ENCODE data around the gene SLC16A3. TPM values are rescaled to one million over a fixed set of nuclear protein-coding genes. Genes with fewer than 3 reads are reported as not detected.

SLC16A3 gene
- total and polyA plus RNA-seq, 2 of the 4 experiments (the other 2 are of a cell fraction): 49.1 to 181 TPM

DNA sequence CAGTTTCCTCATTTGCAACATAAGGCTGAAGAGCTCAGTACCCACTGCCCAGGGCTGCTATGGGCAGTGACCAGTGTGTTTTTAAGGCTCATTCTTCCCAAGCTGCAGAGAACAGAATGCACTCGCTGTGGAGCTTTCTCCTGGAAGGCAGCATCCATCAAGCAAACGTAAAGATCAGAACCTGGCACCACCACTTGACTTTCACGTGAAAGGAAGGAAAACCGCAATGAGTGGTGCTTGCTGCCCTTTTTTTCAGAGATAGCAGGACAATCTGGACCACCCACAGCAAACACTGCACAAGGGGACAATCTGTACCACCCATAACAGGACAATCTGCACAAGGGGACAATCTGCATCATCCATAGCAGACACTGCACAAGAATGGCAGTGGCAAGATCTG is 33.5 kb downstream of the SLC16A3 start:
- Histone ChIP-seq H4K5ac (ENCODE audit: low read depth, low read length) (no peak overlapping the region), H3K56ac (ENCODE audit: extremely low read depth, insufficient read depth, low read length) (no peak overlapping the region), H3K27ac (ENCODE audit: insufficient read depth, low read length) (no peak overlapping the region), H3K4ac (ENCODE audit: low read depth, low read length) (no peak overlapping the region), H3K4me1 (ENCODE audit: control insufficient read depth, insufficient read depth, low read length) (peaks cover 12% of the 10 kb centered on the region), H2BK5ac (ENCODE audit: low read depth, low read length, poor library complexity, severe bottlenecking) (no peak overlapping the region), H3K9me3 (ENCODE audit: control insufficient read depth, insufficient read depth, low read length) (no peaks in the 10 kb centered on the region), H3K9ac (ENCODE audit: low read depth, low read length) (no peak overlapping the region), H2AK9ac (replicated peaks; ENCODE audit: low read depth, low read length, poor library complexity) (no peak overlapping the region), H2BK20ac (ENCODE audit: low read depth, low read length) (no peak overlapping the region), H2AK5ac (ENCODE audit: low read depth, low read length) (no peak overlapping the region), H4K8ac (ENCODE audit: low read depth in 2 of 2, low read length in 2 of 2) (no peak overlapping the region), H3K18ac (ENCODE audit: low read depth, low read length) (no peak overlapping the region), H3K36me3 (ENCODE audit: control insufficient read depth, insufficient read depth, low read length) (peaks cover 80% of the 10 kb centered on the region), H2BK120ac (ENCODE audit: low read depth, low read length) (no peak overlapping the region), H3K27me3 (ENCODE audit: control insufficient read depth, insufficient read depth, low read length) (no peaks in the 10 kb centered on the region), H3K23ac (ENCODE audit: low read depth, low read length) (0 out of 2 replicates have a peak overlapping the region, but pooled peaks have one; percentile 33), H4K20me1 (ENCODE audit: insufficient read depth, low read length) (peaks cover 95% of the 10 kb centered on the region), H3K4me3 (ENCODE audit: insufficient read depth, low read depth, low read length) (no peak overlapping the region), H2AFZ (replicated peaks; ENCODE audit: low read length, poor library complexity) (no peak overlapping the region), H3K14ac (replicated peaks; ENCODE audit: low read depth, low read length) (no peak overlapping the region), H3K79me1 (ENCODE audit: low read depth in 1 of 2, low read length in 2 of 2) (peaks cover 29 to 87% of the 10 kb centered on the region in 2 experiments), H3K9me1 (ENCODE audit: insufficient read depth, low read length) (peaks cover 40% of the 10 kb centered on the region), H3K4me2 (ENCODE audit: low read depth, low read length) (no peak overlapping the region), H4K91ac (ENCODE audit: insufficient read depth, low read depth, low read length) (no peak overlapping the region), H2BK15ac (ENCODE audit: low read depth, low read length) (no peak overlapping the region)
- DNase-seq: no peak
- intact Hi-C loops (cut with micrococcal nuclease) (no loop called here), in situ Hi-C loops (cut with MboI; ENCODE audit: low sequenced_read_pairs) (no loop called here), dilution Hi-C loops (cut with HindIII; ENCODE audit: low sequenced_read_pairs, unreplicated experiment) (no loop called here)
- no peak for TF ChIP-seq CHD1 (IDR thresholded peaks at IDR 0.05; ENCODE audit: low read depth, low read length)
- TF ChIP-seq BHLHE40 (IDR thresholded peaks at IDR 0.05; ENCODE audit: low read depth, low read length): no peak
- TF ChIP-seq NFE2L2 (IDR thresholded peaks at IDR 0.05; ENCODE audit: low read depth, low read length): no peak
- no peak for TF ChIP-seq MAFK (IDR thresholded peaks at IDR 0.05; ENCODE audit: low read depth, low read length)
- TF ChIP-seq SMC3 (IDR thresholded peaks at IDR 0.05; ENCODE audit: low read depth, low read length): no peak
- no peak for TF ChIP-seq FOS (IDR thresholded peaks at IDR 0.05; ENCODE audit: low read depth, low read length)
- no peak for TF ChIP-seq RFX5 (IDR thresholded peaks at IDR 0.05; ENCODE audit: low read depth, low read length)
- no peak for TF ChIP-seq RAD21 (IDR thresholded peaks at IDR 0.05; ENCODE audit: low read length)
- TF ChIP-seq MXI1 (IDR thresholded peaks at IDR 0.05; ENCODE audit: borderline replicate concordance, low read depth, low read length): no peak
- no peak for TF ChIP-seq POLR2A (IDR thresholded peaks at IDR 0.05; ENCODE audit: low read depth, low read length)
- TF ChIP-seq, protein P1, sequence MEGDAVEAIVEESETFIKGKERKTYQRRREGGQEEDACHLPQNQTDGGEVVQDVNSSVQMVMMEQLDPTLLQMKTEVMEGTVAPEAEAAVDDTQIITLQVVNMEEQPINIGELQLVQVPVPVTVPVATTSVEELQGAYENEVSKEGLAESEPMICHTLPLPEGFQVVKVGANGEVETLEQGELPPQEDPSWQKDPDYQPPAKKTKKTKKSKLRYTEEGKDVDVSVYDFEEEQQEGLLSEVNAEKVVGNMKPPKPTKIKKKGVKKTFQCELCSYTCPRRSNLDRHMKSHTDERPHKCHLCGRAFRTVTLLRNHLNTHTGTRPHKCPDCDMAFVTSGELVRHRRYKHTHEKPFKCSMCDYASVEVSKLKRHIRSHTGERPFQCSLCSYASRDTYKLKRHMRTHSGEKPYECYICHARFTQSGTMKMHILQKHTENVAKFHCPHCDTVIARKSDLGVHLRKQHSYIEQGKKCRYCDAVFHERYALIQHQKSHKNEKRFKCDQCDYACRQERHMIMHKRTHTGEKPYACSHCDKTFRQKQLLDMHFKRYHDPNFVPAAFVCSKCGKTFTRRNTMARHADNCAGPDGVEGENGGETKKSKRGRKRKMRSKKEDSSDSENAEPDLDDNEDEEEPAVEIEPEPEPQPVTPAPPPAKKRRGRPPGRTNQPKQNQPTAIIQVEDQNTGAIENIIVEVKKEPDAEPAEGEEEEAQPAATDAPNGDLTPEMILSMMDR (conservative IDR thresholded peaks at IDR 0.05; ENCODE audit: low read depth, low read length): no peak
- TF ChIP-seq, protein P2, sequence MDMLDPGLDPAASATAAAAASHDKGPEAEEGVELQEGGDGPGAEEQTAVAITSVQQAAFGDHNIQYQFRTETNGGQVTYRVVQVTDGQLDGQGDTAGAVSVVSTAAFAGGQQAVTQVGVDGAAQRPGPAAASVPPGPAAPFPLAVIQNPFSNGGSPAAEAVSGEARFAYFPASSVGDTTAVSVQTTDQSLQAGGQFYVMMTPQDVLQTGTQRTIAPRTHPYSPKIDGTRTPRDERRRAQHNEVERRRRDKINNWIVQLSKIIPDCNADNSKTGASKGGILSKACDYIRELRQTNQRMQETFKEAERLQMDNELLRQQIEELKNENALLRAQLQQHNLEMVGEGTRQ (IDR thresholded peaks at IDR 0.05; ENCODE audit: low read depth, low read length): no peak
- TF ChIP-seq, protein P3, sequence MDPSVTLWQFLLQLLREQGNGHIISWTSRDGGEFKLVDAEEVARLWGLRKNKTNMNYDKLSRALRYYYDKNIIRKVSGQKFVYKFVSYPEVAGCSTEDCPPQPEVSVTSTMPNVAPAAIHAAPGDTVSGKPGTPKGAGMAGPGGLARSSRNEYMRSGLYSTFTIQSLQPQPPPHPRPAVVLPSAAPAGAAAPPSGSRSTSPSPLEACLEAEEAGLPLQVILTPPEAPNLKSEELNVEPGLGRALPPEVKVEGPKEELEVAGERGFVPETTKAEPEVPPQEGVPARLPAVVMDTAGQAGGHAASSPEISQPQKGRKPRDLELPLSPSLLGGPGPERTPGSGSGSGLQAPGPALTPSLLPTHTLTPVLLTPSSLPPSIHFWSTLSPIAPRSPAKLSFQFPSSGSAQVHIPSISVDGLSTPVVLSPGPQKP (IDR thresholded peaks at IDR 0.05; ENCODE audit: borderline replicate concordance, low read depth, low read length): no peak
- TF ChIP-seq RCOR1 (IDR thresholded peaks at IDR 0.05; ENCODE audit: insufficient replicate concordance, low read length): no peak
- no peak for TF ChIP-seq CEBPB (IDR thresholded peaks at IDR 0.05; ENCODE audit: low read depth, low read length)
- ChIA-PET CTCF (no interaction called here), POLR2A (ENCODE audit: unreplicated experiment) (no interaction called here)
- no peak for ATAC-seq (ENCODE audit: low read depth)
- WGBS, 2 experiments (ENCODE audit: extremely low coverage in 2 of 2, insufficient read length in 1 of 2): 90% methylated on average over 1 of the region's 4 CpGs; no CpG with 5 or more reads in 1 of the 2 experiments
- BruUV-seq (replicated peaks): no TSS peak
